ENCODE measurements around the gene TGFBI.

DNA sequence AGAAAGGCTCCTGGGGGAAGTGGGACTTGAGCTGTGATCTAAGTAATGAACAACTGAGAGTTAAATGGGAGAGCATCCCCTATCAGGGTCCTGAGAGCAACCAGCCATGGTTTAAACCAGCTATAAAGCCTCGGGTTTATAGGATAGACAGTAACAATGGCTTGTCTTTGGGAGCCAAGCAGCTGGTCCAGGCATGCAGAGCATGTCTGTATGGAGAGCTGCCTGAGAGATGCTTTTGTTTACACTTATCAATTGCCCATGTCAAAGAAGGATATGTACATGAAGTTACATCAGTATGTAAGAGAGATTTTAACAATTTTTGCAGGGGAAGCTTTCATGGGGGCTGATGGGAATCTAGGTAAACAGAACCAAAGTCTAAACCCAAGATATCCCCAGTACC is 4.4 kb downstream of the TGFBI start:
- TF ChIP-seq, protein P1, sequence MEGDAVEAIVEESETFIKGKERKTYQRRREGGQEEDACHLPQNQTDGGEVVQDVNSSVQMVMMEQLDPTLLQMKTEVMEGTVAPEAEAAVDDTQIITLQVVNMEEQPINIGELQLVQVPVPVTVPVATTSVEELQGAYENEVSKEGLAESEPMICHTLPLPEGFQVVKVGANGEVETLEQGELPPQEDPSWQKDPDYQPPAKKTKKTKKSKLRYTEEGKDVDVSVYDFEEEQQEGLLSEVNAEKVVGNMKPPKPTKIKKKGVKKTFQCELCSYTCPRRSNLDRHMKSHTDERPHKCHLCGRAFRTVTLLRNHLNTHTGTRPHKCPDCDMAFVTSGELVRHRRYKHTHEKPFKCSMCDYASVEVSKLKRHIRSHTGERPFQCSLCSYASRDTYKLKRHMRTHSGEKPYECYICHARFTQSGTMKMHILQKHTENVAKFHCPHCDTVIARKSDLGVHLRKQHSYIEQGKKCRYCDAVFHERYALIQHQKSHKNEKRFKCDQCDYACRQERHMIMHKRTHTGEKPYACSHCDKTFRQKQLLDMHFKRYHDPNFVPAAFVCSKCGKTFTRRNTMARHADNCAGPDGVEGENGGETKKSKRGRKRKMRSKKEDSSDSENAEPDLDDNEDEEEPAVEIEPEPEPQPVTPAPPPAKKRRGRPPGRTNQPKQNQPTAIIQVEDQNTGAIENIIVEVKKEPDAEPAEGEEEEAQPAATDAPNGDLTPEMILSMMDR (IDR thresholded peaks at IDR 0.05): no peak
- no peak for TF ChIP-seq EZH2 (IDR thresholded peaks at IDR 0.05)
